Uterus (tissue), 4 donors: ENCODE data around the gene TSKS. TPM values are rescaled to one million over a fixed set of nuclear protein-coding genes. Genes with fewer than 3 reads are reported as not detected.

Experiments
- DNase-seq, 2 donors: peaks; one replicate each; pipeline ENCODE4 v3.0.0-alpha.2; 2019 to 2020
- H3K27ac ChIP-seq, 2 donors: fragments of 200-600 bp; sonication (generic); 1 replicate in 1 of 2; 2 replicates in 1 of 2; pipeline ENCODE4 v1.5.1; 2016 to 2018
- H3K27me3 ChIP-seq, 2 donors: fragments of 200-600 bp; sonication (generic); one replicate each; pipeline ENCODE4 v1.5.1; 2018 to 2019; ENCODE audit warnings: control low read depth in 1 of 2
- H3K36me3 ChIP-seq, 2 donors: fragments of 200-600 bp; sonication (generic); one replicate each; pipeline ENCODE4 v1.5.1; 2019; ENCODE audit warnings: control low read depth in 1 of 2
- H3K4me1 ChIP-seq, 2 donors: fragments of 200-600 bp; sonication (generic); one replicate each; pipeline ENCODE4 v1.5.1; 2018 to 2019; ENCODE audit warnings: control low read depth in 1 of 2
- H3K4me3 ChIP-seq, 2 donors: fragments of 200-600 bp; sonication (generic); 1 replicate in 1 of 2; 2 replicates in 1 of 2; pipeline ENCODE4 v1.5.1; 2018 to 2019; ENCODE audit warnings: mild to moderate bottlenecking in 1 of 2
- H3K9me3 ChIP-seq, 2 donors: fragments of 200-600 bp; sonication (generic); one replicate each; pipeline ENCODE4 v1.5.1; 2019; ENCODE audit warnings: control low read depth in 1 of 2
- POLR2A ChIP-seq, 2 donors: fragments of 450-650 bp; IDR thresholded peaks; one replicate each; pipeline ENCODE4 v1.6.1; 2016; ENCODE audit warnings: antibody characterized with exemption in 2 of 2, mild to moderate bottlenecking in 1 of 2, moderate library complexity in 1 of 2
- intact Hi-C: fragments of 100-400 bp; cut with DNase I; formaldehyde crosslinking; loops from one replicate; pipeline ENCODE4 v1.15.1; 2023; ENCODE audit warnings: low total_unique reads
- total RNA-seq, 4 donors: library from RNA; depleted of rRNA in 3 of 4; stranded (reverse); fragments of >200 nt in 3 of 4; gene quantifications; one replicate each; pipeline versions ENCODE4 v1.1.0 to v1.2.4, GENCODE V29; 2014 to 2023
- TF ChIP-seq, protein P1 (sequence below), 4 experiments: fragments of 200-600 bp in 2 of 4; fragments of 450-650 bp in 2 of 4; sonication (generic) in 2 of 4; IDR thresholded peaks; one replicate each; pipeline ENCODE4 v1.5.1; 2016 to 2019; ENCODE audit warnings: antibody characterized with exemption in 4 of 4, mild to moderate bottlenecking in 2 of 4, moderate library complexity in 1 of 4
- donor health status: DM: yes; HTN: yes; CAD: no.

TSKS gene
- total RNA-seq, 4 donors from 2014 or later = 0.28 to 1.9 TPM; not detected in 2

DNA sequence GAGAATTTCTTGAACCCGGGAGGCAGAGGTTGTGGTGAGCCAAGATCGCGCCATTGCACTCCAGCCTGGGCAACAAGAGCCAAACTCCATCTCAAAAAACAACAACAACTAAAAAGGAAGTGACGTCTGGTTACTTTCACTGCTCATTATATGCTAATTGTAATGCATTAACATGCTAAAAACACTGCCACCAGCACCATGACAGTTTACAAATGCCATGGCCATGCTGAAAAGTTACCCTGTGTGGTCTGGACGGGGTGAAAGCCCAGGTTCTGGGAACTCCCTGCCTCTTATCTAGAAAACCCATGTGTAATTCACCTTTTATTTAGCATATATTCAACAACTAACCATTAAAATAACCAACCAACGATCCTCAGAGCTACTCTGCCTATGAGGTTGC, 44.1 kb downstream of the TSKS start:
- Histone ChIP-seq H3K9me3 (no peaks in the 10 kb centered on the region), H3K36me3 (no peaks in the 10 kb centered on the region), H3K27me3 (no peaks in the 10 kb centered on the region), H3K27ac (no peak overlapping the region), H3K4me1 (no peaks in the 10 kb centered on the region), H3K4me3 (no peak overlapping the region)
- intact Hi-C loops = no loop called here
- TF ChIP-seq, protein P1, sequence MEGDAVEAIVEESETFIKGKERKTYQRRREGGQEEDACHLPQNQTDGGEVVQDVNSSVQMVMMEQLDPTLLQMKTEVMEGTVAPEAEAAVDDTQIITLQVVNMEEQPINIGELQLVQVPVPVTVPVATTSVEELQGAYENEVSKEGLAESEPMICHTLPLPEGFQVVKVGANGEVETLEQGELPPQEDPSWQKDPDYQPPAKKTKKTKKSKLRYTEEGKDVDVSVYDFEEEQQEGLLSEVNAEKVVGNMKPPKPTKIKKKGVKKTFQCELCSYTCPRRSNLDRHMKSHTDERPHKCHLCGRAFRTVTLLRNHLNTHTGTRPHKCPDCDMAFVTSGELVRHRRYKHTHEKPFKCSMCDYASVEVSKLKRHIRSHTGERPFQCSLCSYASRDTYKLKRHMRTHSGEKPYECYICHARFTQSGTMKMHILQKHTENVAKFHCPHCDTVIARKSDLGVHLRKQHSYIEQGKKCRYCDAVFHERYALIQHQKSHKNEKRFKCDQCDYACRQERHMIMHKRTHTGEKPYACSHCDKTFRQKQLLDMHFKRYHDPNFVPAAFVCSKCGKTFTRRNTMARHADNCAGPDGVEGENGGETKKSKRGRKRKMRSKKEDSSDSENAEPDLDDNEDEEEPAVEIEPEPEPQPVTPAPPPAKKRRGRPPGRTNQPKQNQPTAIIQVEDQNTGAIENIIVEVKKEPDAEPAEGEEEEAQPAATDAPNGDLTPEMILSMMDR (IDR thresholded peaks at IDR 0.05) = no peak
- no peak for TF ChIP-seq POLR2A (IDR thresholded peaks at IDR 0.05)
- DNase-seq = no peak

DNA sequence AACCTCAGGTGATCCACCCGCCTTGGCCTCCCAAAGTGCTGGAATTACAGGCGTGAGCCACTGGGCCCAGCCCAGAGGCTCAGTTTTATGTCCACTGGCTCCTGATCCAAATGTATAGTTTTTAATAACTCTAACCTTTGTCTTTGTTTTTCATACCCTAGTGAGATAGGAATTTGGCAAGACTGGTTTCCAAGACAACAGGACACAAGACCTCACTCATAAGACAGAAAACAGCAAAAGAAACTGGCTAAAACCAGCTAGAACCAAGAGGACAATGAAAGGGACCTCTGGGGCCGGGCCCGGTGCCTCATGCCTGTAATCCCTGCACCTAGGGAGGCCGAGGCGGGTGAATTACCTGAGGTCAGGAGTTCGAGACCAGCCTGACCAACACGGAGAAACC, 44.6 kb downstream of the TSKS start:
- intact Hi-C loops = no loop called here
- TF ChIP-seq, protein P1 (IDR thresholded peaks at IDR 0.05) = no peak
- TF ChIP-seq POLR2A (IDR thresholded peaks at IDR 0.05) = no peak
- DNase-seq = no peak
- H3K27me3 ChIP-seq = no peaks in the 10 kb centered on the region
- no peaks in the 10 kb centered on the region for H3K36me3 ChIP-seq
- peak overlapping the region; percentile 85 to 88 for H3K27ac ChIP-seq
- H3K9me3 ChIP-seq = no peaks in the 10 kb centered on the region
- H3K4me3 ChIP-seq = peak overlapping the region in 1 of 2 donors; percentile 49
- no peaks in the 10 kb centered on the region for H3K4me1 ChIP-seq

DNA sequence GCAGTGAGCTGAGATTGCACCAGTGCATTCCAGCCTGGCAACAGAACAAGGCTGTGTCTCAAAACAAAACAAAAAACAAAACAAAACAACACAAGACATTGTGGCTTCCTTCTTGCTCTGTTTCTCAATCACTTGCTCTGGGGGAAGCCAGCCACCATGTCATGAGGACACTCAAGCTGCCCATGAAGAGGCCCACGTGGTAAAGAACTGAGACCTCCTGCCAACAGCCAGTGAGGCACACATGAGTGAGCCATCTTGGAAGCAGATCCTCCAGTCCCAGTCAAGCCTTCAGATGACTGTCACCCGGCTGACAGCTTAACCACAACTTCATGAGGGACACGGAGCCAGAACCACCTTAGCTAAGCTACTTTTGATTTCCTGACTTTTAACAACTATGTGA, 47.0 kb downstream of the TSKS start:
- no peak overlapping the region for H3K27ac ChIP-seq
- H3K4me3 ChIP-seq = no peak overlapping the region
- TF ChIP-seq POLR2A (IDR thresholded peaks at IDR 0.05) = no peak
- TF ChIP-seq, protein P1 (IDR thresholded peaks at IDR 0.05) = no peak
- intact Hi-C loops = no loop called here
- no peak for DNase-seq
- H3K4me1 ChIP-seq = no peaks in the 10 kb centered on the region
- no peaks in the 10 kb centered on the region for H3K27me3 ChIP-seq
- no peaks in the 10 kb centered on the region for H3K9me3 ChIP-seq
- H3K36me3 ChIP-seq = no peaks in the 10 kb centered on the region

DNA sequence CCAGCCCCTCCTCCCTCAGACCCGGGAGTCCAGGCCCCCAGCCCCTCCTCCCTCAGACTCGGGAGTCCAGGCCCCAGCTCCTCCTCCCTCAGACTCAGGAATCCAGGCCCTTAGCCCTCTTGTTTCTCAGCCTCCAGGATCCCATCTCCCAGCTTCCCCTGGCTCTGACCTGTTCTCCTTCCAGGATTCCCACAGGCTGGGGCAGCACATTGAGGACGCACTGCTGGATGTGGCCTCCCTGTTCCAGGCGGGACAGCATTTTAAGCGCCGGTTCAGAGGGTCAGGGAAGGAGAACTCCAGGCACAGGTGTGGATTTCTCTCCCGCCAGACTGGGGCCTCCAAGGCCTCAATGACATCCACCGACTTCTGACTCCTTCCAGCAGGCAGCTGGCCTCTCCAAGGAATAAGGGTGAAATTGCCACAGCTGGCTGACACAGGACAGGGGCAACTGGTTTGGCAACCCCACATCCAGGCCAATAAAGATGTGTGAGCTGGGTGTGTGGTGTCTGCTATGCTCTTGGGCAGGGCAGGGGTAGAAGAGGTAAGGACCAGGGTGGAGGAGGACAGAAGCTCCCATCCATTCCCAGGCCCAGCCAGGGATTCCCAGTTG, 49.8 kb downstream of the TSKS start:
- TF ChIP-seq POLR2A (IDR thresholded peaks at IDR 0.05) = no peak
- TF ChIP-seq, protein P1 (IDR thresholded peaks at IDR 0.05) = no peak
- peak overlapping the region; percentile 45 to 57 for H3K27ac ChIP-seq
- H3K36me3 ChIP-seq = no peaks in the 10 kb centered on the region
- no peaks in the 10 kb centered on the region for H3K9me3 ChIP-seq
- no peaks in the 10 kb centered on the region for H3K27me3 ChIP-seq
- no peaks in the 10 kb centered on the region for H3K4me1 ChIP-seq
- intact Hi-C loops = no loop called here
- DNase-seq = no peak
- no peak overlapping the region for H3K4me3 ChIP-seq

DNA sequence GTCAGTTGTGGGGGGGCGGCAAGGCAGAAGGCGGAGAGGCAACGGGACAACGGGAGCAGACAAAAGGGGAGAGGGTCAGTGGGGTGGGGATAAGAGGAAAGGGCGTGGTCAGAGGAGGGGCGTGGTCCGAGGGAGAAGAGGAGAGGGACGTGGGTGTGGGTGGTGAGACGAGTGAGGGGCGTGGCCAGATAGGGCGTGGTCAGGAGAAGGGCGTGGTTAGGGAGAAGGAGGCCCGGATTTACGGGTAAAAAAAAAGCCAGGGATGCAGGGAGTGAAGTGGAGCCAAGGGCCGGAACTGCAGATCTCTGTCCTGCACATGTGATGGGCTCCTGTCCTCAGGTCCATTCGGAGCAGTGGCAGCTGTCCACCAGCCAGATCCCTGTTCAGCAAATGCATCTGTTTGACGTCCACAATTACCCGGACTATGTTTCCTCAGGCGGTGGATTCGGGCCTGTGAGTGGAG, 50.7 kb downstream of the TSKS start:
- no peaks in the 10 kb centered on the region for H3K4me1 ChIP-seq
- no peaks in the 10 kb centered on the region for H3K36me3 ChIP-seq
- no peak for TF ChIP-seq POLR2A (IDR thresholded peaks at IDR 0.05)
- TF ChIP-seq, protein P1 (IDR thresholded peaks at IDR 0.05) = no peak
- no peaks in the 10 kb centered on the region for H3K9me3 ChIP-seq
- intact Hi-C loops = no loop called here
- DNase-seq = peak; percentile 93 to 95
- peak overlapping the region; percentile 45 to 57 for H3K27ac ChIP-seq
- peak overlapping the region; percentile 13 to 19 for H3K4me3 ChIP-seq
- no peaks in the 10 kb centered on the region for H3K27me3 ChIP-seq
